ENCODE results near the gene SH3RF3. TPM values are rescaled to one million over a fixed set of nuclear protein-coding genes. Genes with fewer than 3 reads are reported as not detected.

SH3RF3 gene
- total RNA-seq, 1 experiment from 2014 or later, result not detected

DNA sequence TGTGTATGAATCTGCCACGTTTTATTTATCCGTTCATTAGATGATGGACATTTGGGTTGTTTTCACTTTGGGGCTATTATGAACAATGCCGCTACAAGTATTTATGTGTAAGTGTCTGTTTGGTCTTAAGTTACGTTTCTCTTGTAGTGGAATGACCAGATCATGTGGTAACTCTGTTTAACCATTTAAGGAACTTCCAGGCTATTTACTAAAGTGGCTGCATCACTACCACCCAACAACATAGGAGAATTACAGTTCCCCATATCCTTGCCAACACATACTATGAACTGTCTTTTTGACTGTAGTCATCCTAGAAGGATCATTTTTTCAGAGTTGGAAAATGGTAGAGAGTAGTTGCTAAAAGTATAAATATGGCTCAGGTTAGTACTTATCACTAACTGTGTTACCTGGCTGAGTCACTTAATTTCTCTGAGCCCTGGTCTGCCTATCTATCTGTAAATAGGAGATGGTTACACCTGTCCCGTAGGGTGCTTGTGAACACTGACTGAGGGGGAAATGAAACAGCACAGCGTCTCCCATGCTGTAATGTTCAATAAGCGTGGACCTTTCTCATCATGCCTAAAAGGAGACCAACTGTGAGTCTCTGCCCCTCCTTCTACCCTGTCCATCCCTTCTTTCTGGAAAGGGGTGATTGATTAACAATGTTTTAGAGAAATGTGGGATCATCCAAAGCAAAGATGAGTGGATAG, 103.1 kb downstream of the SH3RF3 start:
- BruUV-seq (replicated peaks), result no TSS peak
- no peak for TF ChIP-seq SIN3A (IDR thresholded peaks at IDR 0.05; ENCODE audit: low read depth)
- TF ChIP-seq ZFX (IDR thresholded peaks at IDR 0.05), result no peak
- TF ChIP-seq CEBPB (IDR thresholded peaks at IDR 0.05; ENCODE audit: low read depth), result no peak
- TF ChIP-seq CBX3 (IDR thresholded peaks at IDR 0.05; ENCODE audit: low read depth), result no peak
- no peak for TF ChIP-seq POLR2AphosphoS5 (IDR thresholded peaks at IDR 0.05; ENCODE audit: low read depth, low read length)
- no peak for TF ChIP-seq EZH2phosphoT487 (IDR thresholded peaks at IDR 0.05; ENCODE audit: borderline replicate concordance)
- no peak for TF ChIP-seq ELF1 (IDR thresholded peaks at IDR 0.05; ENCODE audit: borderline replicate concordance, low read depth)
- TF ChIP-seq YY1 (IDR thresholded peaks at IDR 0.05; ENCODE audit: extremely low read depth, insufficient replicate concordance, low read depth, low read length), result no peak
- TF ChIP-seq FOSL1 (IDR thresholded peaks at IDR 0.05; ENCODE audit: low read depth), result no peak
- TF ChIP-seq POLR2A (IDR thresholded peaks at IDR 0.05; ENCODE audit: borderline replicate concordance, extremely low read depth, insufficient read depth, insufficient read length), result no peak
- TF ChIP-seq RAD21 (IDR thresholded peaks at IDR 0.05; ENCODE audit: low read depth), result no peak
- TF ChIP-seq SRF (IDR thresholded peaks at IDR 0.05; ENCODE audit: low read depth), result no peak
- TF ChIP-seq, protein P1, sequence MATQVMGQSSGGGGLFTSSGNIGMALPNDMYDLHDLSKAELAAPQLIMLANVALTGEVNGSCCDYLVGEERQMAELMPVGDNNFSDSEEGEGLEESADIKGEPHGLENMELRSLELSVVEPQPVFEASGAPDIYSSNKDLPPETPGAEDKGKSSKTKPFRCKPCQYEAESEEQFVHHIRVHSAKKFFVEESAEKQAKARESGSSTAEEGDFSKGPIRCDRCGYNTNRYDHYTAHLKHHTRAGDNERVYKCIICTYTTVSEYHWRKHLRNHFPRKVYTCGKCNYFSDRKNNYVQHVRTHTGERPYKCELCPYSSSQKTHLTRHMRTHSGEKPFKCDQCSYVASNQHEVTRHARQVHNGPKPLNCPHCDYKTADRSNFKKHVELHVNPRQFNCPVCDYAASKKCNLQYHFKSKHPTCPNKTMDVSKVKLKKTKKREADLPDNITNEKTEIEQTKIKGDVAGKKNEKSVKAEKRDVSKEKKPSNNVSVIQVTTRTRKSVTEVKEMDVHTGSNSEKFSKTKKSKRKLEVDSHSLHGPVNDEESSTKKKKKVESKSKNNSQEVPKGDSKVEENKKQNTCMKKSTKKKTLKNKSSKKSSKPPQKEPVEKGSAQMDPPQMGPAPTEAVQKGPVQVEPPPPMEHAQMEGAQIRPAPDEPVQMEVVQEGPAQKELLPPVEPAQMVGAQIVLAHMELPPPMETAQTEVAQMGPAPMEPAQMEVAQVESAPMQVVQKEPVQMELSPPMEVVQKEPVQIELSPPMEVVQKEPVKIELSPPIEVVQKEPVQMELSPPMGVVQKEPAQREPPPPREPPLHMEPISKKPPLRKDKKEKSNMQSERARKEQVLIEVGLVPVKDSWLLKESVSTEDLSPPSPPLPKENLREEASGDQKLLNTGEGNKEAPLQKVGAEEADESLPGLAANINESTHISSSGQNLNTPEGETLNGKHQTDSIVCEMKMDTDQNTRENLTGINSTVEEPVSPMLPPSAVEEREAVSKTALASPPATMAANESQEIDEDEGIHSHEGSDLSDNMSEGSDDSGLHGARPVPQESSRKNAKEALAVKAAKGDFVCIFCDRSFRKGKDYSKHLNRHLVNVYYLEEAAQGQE (IDR thresholded peaks at IDR 0.05; ENCODE audit: low read depth), result no peak
- TF ChIP-seq EGR1 (IDR thresholded peaks at IDR 0.05; ENCODE audit: low read depth), result no peak
- TF ChIP-seq, protein P2, sequence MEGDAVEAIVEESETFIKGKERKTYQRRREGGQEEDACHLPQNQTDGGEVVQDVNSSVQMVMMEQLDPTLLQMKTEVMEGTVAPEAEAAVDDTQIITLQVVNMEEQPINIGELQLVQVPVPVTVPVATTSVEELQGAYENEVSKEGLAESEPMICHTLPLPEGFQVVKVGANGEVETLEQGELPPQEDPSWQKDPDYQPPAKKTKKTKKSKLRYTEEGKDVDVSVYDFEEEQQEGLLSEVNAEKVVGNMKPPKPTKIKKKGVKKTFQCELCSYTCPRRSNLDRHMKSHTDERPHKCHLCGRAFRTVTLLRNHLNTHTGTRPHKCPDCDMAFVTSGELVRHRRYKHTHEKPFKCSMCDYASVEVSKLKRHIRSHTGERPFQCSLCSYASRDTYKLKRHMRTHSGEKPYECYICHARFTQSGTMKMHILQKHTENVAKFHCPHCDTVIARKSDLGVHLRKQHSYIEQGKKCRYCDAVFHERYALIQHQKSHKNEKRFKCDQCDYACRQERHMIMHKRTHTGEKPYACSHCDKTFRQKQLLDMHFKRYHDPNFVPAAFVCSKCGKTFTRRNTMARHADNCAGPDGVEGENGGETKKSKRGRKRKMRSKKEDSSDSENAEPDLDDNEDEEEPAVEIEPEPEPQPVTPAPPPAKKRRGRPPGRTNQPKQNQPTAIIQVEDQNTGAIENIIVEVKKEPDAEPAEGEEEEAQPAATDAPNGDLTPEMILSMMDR (IDR thresholded peaks at IDR 0.05 in 2 of 3, conservative IDR thresholded peaks at IDR 0.05 in 1 of 3; ENCODE audit: borderline replicate concordance in 1 of 3, insufficient read depth in 1 of 3, low read depth in 2 of 3, low read length in 2 of 3), result no peak
- TF ChIP-seq JUND (IDR thresholded peaks at IDR 0.05), result no peak
- no peak for TF ChIP-seq EZH2 (IDR thresholded peaks at IDR 0.05)
- TF ChIP-seq TCF7L2 (IDR thresholded peaks at IDR 0.05; ENCODE audit: borderline replicate concordance, extremely low read depth, insufficient read depth, insufficient read length), result no peak
- TF ChIP-seq, protein P3, sequence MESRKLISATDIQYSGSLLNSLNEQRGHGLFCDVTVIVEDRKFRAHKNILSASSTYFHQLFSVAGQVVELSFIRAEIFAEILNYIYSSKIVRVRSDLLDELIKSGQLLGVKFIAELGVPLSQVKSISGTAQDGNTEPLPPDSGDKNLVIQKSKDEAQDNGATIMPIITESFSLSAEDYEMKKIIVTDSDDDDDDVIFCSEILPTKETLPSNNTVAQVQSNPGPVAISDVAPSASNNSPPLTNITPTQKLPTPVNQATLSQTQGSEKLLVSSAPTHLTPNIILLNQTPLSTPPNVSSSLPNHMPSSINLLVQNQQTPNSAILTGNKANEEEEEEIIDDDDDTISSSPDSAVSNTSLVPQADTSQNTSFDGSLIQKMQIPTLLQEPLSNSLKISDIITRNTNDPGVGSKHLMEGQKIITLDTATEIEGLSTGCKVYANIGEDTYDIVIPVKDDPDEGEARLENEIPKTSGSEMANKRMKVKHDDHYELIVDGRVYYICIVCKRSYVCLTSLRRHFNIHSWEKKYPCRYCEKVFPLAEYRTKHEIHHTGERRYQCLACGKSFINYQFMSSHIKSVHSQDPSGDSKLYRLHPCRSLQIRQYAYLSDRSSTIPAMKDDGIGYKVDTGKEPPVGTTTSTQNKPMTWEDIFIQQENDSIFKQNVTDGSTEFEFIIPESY (IDR thresholded peaks at IDR 0.05; ENCODE audit: extremely low read depth, insufficient replicate concordance, low read length), result no peak
- Histone ChIP-seq H3K27ac (ENCODE audit: low read depth, low read length) (no peak overlapping the region), H3K4me1 (ENCODE audit: control insufficient read depth in 1 of 2, insufficient read depth in 2 of 2, low read length in 2 of 2) (no peaks in the 10 kb centered on the region), H4K20me1 (ENCODE audit: insufficient read depth) (no peaks in the 10 kb centered on the region), H2AFZ (ENCODE audit: low read depth, low read length, poor library complexity, severe bottlenecking) (no peak overlapping the region), H3K4me2 (ENCODE audit: low read length) (no peak overlapping the region), H3K27me3 (ENCODE audit: insufficient read depth, low read length) (peaks cover 42% of the 10 kb centered on the region; the same call in 1 of the 2 replicates), H3K4me3 (replicated peaks in 1 of 2; ENCODE audit: low read depth in 1 of 2, low read length in 2 of 2) (no peak overlapping the region), H3K9me3 (ENCODE audit: control insufficient read depth in 1 of 2, insufficient read depth in 1 of 2, low read depth in 1 of 2, low read length in 2 of 2) (no peaks in the 10 kb centered on the region), H3K36me3 (ENCODE audit: control insufficient read depth in 1 of 2, insufficient read depth in 2 of 2, low read length in 2 of 2) (no peaks in the 10 kb centered on the region), H3K9me2 (ENCODE audit: insufficient read depth) (no peaks in the 10 kb centered on the region), H3K79me2 (ENCODE audit: insufficient read depth, low read length) (no peaks in the 10 kb centered on the region), H3K9ac (ENCODE audit: low read length) (no peak overlapping the region)
- ChIA-PET CTCF (no interaction called here), POLR2A (no interaction called here), RAD21 (ENCODE audit: low non-redundant PET in 1 of 2, low total read pairs in 2 of 2, uncharacterized antibody in 2 of 2, unreplicated experiment in 2 of 2) (no interaction called here)
- DNase-seq (ENCODE audit: low read depth, low spot score), result no peak
- ATAC-seq, result no peak
- intact Hi-C loops (cut with micrococcal nuclease), result no loop called here

Measured in HCT116 (cell line).